GM23338 (cell line): ENCODE measurements around the gene KRTAP4-3.
"Not testable (repeated sequence)": the region's sequence is repeated elsewhere in the genome, so short reads cannot be mapped to it uniquely, and the experiment has no call there.

Experiments used
- CREB1 ChIP-seq: fragments of 250-450 bp; sonication (Bioruptor Pico); IDR thresholded peaks from 2 replicates; pipeline ENCODE4 v1.5.0; 2020; ENCODE audit warnings: low read depth, mild to moderate bottlenecking, moderate library complexity
- EZH2 ChIP-seq: fragments of 200-600 bp; sonication (generic); IDR thresholded peaks from one replicate; pipeline ENCODE4 v1.8.0; 2017; ENCODE audit warnings: antibody characterized with exemption, mild to moderate bottlenecking, low read depth; ENCODE audit not compliant: unreplicated experiment
- EZH2phosphoT487 ChIP-seq: fragments of 200-600 bp; sonication (generic); IDR thresholded peaks from one replicate; pipeline ENCODE4 v1.8.1; 2018; ENCODE audit warnings: antibody characterized with exemption; ENCODE audit not compliant: unreplicated experiment
- JUNB ChIP-seq: IDR thresholded peaks from one replicate; pipeline ENCODE4 v1.6.1; 2016; ENCODE audit warnings: antibody characterized with exemption; ENCODE audit not compliant: unreplicated experiment
- NANOG ChIP-seq: IDR thresholded peaks from 2 replicates; pipeline ENCODE4 v1.6.1; 2016; ENCODE audit warnings: antibody characterized with exemption, borderline replicate concordance
- POLR2AphosphoS5 ChIP-seq: IDR thresholded peaks from 2 replicates; pipeline ENCODE4 v1.6.1; 2016; ENCODE audit warnings: antibody characterized with exemption, low read depth
- REST ChIP-seq: IDR thresholded peaks from one replicate; pipeline ENCODE4 v1.6.1; 2018; ENCODE audit warnings: antibody characterized with exemption; ENCODE audit not compliant: unreplicated experiment
- STAT1 ChIP-seq: IDR thresholded peaks from one replicate; pipeline ENCODE4 v1.6.1; 2016; ENCODE audit warnings: antibody characterized with exemption; ENCODE audit not compliant: unreplicated experiment
- ZNF114 ChIP-seq: fragments of 250-450 bp; sonication (Bioruptor Pico); IDR thresholded peaks from 2 replicates; pipeline ENCODE4 v1.5.0; 2020; ENCODE audit warnings: mild to moderate bottlenecking, moderate library complexity
- ZNF462 ChIP-seq: fragments of 250-450 bp; sonication (Bioruptor Pico); IDR thresholded peaks from 2 replicates; pipeline ENCODE4 v1.5.0; 2020; ENCODE audit warnings: mild to moderate bottlenecking, moderate library complexity
- TF ChIP-seq, protein P1 (sequence below), 2 experiments: fragments of 200-600 bp in 1 of 2; sonication (generic) in 1 of 2; conservative IDR thresholded peaks; 2 replicates each; pipeline versions ENCODE4 v1.5.1 to v1.6.1; 2016 to 2017; ENCODE audit warnings: antibody characterized with exemption in 2 of 2, low read depth in 2 of 2, mild to moderate bottlenecking in 2 of 2, moderate library complexity in 1 of 2
- TF ChIP-seq, protein P2 (sequence below): IDR thresholded peaks from 2 replicates; pipeline ENCODE4 v1.6.1; 2016; ENCODE audit warnings: antibody characterized with exemption

DNA sequence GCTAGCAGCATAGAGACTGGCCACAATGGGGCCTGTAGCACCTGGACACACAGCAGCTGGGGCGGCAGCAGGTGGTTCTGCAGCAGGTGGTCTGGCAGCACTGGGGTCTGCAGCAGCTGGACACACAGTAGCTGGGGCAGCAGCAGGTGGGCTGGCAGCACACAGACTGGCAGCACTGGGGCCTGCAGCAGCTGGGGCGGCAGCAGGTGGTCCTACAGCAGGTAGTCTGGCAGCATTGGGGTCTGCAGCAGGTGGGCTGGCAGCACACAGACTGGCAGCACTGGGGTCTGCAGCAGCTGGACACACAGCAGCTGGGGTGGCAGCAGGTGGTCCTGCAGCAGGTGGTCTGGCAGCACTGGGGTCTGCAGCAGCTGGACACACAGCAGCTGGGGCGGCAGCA lies 7.8 kb downstream of the KRTAP4-3 start:
- TF ChIP-seq, protein P1, sequence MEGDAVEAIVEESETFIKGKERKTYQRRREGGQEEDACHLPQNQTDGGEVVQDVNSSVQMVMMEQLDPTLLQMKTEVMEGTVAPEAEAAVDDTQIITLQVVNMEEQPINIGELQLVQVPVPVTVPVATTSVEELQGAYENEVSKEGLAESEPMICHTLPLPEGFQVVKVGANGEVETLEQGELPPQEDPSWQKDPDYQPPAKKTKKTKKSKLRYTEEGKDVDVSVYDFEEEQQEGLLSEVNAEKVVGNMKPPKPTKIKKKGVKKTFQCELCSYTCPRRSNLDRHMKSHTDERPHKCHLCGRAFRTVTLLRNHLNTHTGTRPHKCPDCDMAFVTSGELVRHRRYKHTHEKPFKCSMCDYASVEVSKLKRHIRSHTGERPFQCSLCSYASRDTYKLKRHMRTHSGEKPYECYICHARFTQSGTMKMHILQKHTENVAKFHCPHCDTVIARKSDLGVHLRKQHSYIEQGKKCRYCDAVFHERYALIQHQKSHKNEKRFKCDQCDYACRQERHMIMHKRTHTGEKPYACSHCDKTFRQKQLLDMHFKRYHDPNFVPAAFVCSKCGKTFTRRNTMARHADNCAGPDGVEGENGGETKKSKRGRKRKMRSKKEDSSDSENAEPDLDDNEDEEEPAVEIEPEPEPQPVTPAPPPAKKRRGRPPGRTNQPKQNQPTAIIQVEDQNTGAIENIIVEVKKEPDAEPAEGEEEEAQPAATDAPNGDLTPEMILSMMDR (conservative IDR thresholded peaks at IDR 0.05; ENCODE audit: low read depth in 2 of 2) = not testable (repeated sequence)
- not testable (repeated sequence) for TF ChIP-seq EZH2; POLR2AphosphoS5; JUNB; NANOG; ZNF114 (CRISPR knock-in tag); EZH2phosphoT487; REST; CREB1 (CRISPR knock-in tag); STAT1; ZNF462 (CRISPR knock-in tag)
- TF ChIP-seq, protein P2, sequence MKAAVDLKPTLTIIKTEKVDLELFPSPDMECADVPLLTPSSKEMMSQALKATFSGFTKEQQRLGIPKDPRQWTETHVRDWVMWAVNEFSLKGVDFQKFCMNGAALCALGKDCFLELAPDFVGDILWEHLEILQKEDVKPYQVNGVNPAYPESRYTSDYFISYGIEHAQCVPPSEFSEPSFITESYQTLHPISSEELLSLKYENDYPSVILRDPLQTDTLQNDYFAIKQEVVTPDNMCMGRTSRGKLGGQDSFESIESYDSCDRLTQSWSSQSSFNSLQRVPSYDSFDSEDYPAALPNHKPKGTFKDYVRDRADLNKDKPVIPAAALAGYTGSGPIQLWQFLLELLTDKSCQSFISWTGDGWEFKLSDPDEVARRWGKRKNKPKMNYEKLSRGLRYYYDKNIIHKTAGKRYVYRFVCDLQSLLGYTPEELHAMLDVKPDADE = not testable (repeated sequence)
